KOPT-K1 (cell line): ENCODE measurements around the gene FOXB1.
A peak's percentile ranks its signal among the peaks of the same experiment; 100 is the strongest.

Source experiments
- H3K27ac ChIP-seq: fragments of 200-600 bp; sonication (generic); 2 replicates; pipeline ENCODE4 v1.5.1; 2016; ENCODE audit warnings: antibody characterized with exemption, mild to moderate bottlenecking, low read depth, low read length; ENCODE audit not compliant: poor library complexity, severe bottlenecking
- H3K36me3 ChIP-seq: fragments of 200-600 bp; sonication (generic); 2 replicates; pipeline ENCODE4 v1.5.1; 2017; ENCODE audit warnings: antibody characterized with exemption, mild to moderate bottlenecking, low read length, moderate library complexity; ENCODE audit not compliant: insufficient read depth
- H3K9me3 ChIP-seq: fragments of 200-600 bp; sonication (generic); 2 replicates; pipeline ENCODE4 v1.5.1; 2017; ENCODE audit warnings: antibody characterized with exemption, low read length, mild to moderate bottlenecking; ENCODE audit not compliant: insufficient read depth, poor library complexity, severe bottlenecking

FOXB1 gene

GRCh38 chr15:60003243-60004008 lies 685 bp upstream of the FOXB1 start:
- no peak overlapping the region for H3K27ac ChIP-seq
- H3K36me3 ChIP-seq, result no peaks in the 10 kb centered on the region
- no peaks in the 10 kb centered on the region for H3K9me3 ChIP-seq

DNA sequence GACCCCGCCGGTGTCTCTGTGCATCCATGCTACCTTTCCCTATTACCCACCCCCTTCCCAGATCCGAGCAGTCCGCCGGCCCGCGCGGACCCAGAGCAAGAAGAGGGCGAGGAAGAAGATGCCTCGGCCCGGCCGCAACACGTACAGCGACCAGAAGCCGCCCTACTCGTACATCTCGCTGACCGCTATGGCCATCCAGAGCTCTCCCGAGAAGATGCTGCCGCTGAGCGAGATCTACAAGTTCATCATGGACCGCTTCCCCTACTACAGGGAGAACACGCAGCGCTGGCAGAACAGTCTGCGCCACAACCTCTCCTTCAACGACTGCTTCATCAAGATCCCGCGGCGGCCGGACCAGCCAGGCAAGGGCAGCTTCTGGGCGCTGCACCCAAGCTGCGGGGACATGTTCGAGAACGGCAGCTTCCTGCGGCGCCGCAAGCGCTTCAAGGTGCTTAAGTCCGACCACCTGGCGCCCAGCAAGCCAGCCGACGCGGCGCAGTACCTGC lies 788 bp downstream of the FOXB1 start:
- Histone ChIP-seq H3K27ac (peak overlapping the region; percentile 66), H3K36me3 (no peaks in the 10 kb centered on the region)

DNA sequence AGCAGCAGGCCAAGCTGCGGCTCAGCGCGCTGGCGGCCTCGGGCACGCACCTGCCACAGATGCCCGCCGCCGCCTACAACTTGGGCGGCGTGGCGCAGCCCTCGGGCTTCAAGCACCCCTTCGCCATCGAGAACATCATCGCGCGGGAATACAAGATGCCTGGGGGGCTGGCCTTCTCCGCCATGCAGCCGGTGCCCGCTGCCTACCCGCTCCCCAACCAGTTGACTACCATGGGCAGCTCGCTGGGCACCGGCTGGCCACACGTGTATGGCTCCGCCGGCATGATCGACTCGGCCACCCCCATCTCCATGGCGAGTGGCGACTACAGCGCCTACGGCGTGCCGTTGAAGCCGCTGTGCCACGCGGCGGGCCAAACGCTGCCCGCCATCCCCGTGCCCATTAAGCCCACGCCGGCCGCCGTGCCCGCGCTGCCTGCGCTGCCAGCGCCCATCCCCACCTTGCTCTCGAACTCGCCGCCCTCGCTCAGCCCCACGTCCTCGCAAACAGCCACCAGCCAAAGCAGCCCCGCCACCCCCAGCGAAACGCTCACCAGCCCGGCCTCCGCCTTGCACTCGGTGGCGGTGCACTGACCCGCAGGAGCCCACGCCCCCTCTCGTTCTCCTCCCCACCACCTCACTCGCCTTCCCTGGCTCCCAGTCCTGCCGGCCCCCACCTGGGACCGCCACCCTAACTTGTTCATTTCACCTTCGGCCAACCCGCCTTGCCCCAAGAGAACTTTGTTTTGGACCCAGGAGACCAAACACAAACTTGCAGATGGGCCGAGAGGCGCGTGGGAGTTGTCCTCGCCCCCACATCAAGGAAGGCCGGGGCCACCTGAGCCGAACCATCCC lies 1.5 kb downstream of the FOXB1 start:
- peak overlapping the region; percentile 66 for H3K27ac ChIP-seq
- H3K9me3 ChIP-seq, result no peaks in the 10 kb centered on the region
- H3K36me3 ChIP-seq, result no peaks in the 10 kb centered on the region

More for the DNA sequence above, 788 bp downstream of the FOXB1 start:
- H3K9me3 ChIP-seq, result no peaks in the 10 kb centered on the region

GRCh38 chr15:60006203-60006862 lies 2.2 kb downstream of the FOXB1 start:
- Histone ChIP-seq H3K9me3 (no peaks in the 10 kb centered on the region), H3K36me3 (no peaks in the 10 kb centered on the region), H3K27ac (peak overlapping the region; percentile 66)

DNA sequence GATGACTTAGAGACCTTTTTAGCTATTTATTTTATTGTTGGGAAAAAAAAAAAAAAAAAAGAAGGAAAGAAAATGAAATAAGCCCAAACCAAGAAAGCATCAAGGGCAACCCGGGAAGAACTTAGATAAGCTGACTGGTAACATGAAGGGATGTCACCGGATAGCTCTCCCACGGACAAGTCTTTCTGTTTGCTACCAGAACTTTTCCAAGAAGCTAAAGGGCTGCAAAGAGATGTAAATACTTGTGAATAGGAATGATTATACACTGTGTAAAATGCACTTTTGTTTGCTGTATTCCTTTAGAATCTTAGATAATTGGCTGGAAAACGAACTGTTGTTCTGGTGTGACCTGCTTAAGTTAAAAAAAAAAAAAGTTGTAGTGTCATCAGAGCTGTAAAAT lies 2.8 kb downstream of the FOXB1 start:
- Histone ChIP-seq H3K9me3 (no peaks in the 10 kb centered on the region), H3K36me3 (no peaks in the 10 kb centered on the region), H3K27ac (peak overlapping the region; percentile 66)

- Histone ChIP-seq H3K9me3 (no peaks in the 10 kb centered on the region), H3K27ac (no peak overlapping the region), H3K36me3 (no peaks in the 10 kb centered on the region)
These were observed 5.2 kb downstream of the FOXB1 start for GRCh38 chr15:60009124-60009960.

GRCh38 chr15:60009980-60010732 lies 6.0 kb downstream of the FOXB1 start:
- H3K36me3 ChIP-seq, result no peaks in the 10 kb centered on the region
- no peak overlapping the region for H3K27ac ChIP-seq
- no peaks in the 10 kb centered on the region for H3K9me3 ChIP-seq

DNA sequence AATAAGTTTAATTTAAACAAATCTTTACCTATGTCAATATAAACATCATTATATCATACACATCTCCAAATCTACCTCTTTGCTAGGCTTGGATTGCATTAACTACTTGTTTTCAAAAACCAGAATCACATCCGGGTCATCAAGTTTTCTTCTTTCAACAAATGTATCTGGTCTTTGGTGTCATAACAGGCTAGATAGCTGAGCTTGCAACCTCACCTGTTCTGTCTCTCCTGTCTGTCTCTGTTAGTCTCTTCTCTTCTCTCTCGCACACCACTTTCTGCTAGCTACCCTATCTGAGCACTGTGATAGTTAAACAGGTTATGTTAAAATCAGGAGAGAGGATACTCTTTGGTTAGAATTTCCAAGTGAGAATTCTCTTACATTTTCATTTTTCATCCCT lies 6.7 kb downstream of the FOXB1 start:
- Histone ChIP-seq H3K36me3 (no peaks in the 10 kb centered on the region), H3K27ac (no peak overlapping the region), H3K9me3 (no peaks in the 10 kb centered on the region)

DNA sequence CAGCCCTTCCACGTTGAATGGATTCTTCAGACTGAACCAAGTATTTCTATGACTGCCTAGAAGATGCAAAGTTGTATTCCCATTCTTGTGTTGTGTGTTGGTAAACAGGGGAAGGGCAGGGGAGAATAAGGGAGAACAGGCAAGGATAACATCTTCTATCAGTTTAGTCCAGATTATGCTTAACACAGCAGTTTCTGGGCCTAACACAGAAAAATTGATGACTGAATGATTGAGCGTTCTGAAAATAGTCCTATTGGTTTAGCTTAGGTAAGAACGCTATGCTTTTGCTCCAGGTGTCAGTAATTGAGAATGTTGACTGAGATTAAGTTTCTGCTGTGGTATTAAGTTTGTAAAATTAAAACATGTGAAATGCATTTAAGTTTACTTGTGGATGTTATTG lies 8.6 kb downstream of the FOXB1 start:
- Histone ChIP-seq H3K36me3 (no peaks in the 10 kb centered on the region), H3K27ac (no peak overlapping the region), H3K9me3 (no peaks in the 10 kb centered on the region)

DNA sequence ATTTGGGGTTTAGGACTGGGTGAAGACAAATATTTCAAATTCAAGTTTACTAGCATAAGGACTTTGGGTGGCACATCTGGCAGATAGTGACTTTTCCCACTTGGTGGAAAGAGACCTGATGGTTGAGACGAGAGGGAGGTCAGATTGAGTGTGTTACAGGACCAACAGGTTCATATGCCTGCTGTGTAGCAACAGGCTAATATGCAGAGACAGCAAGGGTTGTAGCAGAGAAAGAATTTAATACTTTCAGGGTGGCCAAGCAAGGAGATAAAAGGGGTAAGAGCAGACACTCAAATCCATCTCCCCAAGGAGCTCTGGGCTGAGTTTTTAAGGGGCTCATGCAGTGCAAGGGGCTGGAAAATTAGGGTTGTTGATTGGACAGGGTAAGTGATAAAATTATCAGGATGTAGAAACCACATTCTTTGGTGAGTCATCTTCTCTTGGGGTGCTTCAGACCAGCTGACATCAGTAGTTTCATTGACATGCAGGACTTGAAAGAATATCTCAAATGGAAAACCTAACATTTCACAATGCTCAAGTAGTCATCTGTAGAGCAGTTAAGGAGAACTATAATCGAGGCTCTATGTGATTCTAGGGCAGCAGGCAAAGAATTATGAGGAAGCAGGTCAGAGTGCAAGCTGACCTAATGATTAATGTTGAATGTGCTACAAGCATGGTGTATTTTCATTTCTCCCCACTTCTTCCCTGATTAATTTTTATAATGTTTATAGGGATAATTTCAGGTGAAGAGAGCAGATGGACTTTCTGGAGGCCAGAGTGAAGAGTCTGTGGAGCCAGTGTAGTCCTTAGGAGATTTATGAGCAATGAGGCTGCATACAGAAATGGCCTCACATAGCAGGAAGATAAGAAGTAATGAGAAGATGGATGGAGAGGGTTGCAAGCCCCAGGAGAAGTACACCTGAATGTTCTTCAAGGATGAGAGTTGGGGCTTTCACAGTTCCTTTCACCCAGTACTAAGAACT lies 13.7 kb downstream of the FOXB1 start:
- Histone ChIP-seq H3K9me3 (no peaks in the 10 kb centered on the region), H3K27ac (no peak overlapping the region), H3K36me3 (no peaks in the 10 kb centered on the region)

DNA sequence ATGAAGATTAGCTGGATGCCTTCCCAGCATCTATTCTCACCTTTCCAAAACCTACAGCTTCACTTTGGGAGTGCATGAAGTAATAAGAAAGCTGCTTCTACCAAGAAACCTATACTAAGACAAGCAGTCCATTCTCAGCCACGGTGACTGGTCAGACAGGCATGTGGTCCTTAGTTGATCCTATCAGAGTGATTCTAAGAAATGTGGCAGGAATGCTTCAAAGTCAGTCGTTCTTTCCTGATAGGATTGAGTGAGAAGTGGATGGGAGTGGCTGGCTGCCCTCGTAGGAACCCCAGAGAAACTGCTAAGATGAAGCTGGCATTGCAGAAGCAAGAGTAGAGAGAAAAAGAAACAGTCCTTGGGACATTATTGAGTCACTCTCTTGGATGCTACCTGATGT lies 16.6 kb downstream of the FOXB1 start:
- Histone ChIP-seq H3K27ac (no peak overlapping the region), H3K9me3 (no peaks in the 10 kb centered on the region), H3K36me3 (no peaks in the 10 kb centered on the region)

- Histone ChIP-seq H3K36me3 (no peaks in the 10 kb centered on the region), H3K27ac (no peak overlapping the region), H3K9me3 (no peaks in the 10 kb centered on the region)
These were observed 17.7 kb downstream of the FOXB1 start for GRCh38 chr15:60021589-60022378.
